H9 (cell line): ENCODE data around the gene ATP1A3. TPM values are rescaled to one million over a fixed set of nuclear protein-coding genes. Genes with fewer than 3 reads are reported as not detected.

Experiments used
- DNase-seq: peaks from one replicate; pipeline ENCODE4 v3.0.0-alpha.2; 2017
- H2AFZ ChIP-seq: one replicate; pipeline ENCODE4 v1.6.1; 2013; ENCODE audit warnings: mild to moderate bottlenecking, low read length, control low read depth, moderate library complexity
- H2AK5ac ChIP-seq: 2 replicates; pipeline ENCODE4 v1.6.1; 2013; ENCODE audit warnings: low read length, control low read depth, mixed read lengths; ENCODE audit not compliant: insufficient read length
- H2BK120ac ChIP-seq: one replicate; pipeline ENCODE4 v1.6.1; 2013; ENCODE audit warnings: low read depth, mild to moderate bottlenecking, low read length, control low read depth, inconsistent platforms; ENCODE audit not compliant: poor library complexity, severe bottlenecking
- H2BK12ac ChIP-seq: 2 replicates; pipeline ENCODE4 v1.6.1; 2013; ENCODE audit warnings: low read length, control low read depth, mixed read lengths, low read depth; ENCODE audit not compliant: insufficient read length
- H2BK15ac ChIP-seq: 2 replicates; pipeline ENCODE4 v1.6.1; 2013; ENCODE audit warnings: low read depth, low read length, control low read depth
- H2BK20ac ChIP-seq: one replicate; pipeline ENCODE4 v1.6.1; 2013; ENCODE audit warnings: low read depth, mild to moderate bottlenecking, low read length, control low read depth, inconsistent platforms; ENCODE audit not compliant: poor library complexity, severe bottlenecking
- H2BK5ac ChIP-seq: 2 replicates; pipeline ENCODE4 v1.6.1; 2013; ENCODE audit warnings: low read length, control low read depth, mixed read lengths; ENCODE audit not compliant: insufficient read length
- H3K14ac ChIP-seq: 2 replicates; pipeline ENCODE4 v1.6.1; 2013; ENCODE audit warnings: low read length, control low read depth; ENCODE audit not compliant: insufficient read depth
- H3K18ac ChIP-seq: 2 replicates; pipeline ENCODE4 v1.6.1; 2013; ENCODE audit warnings: low read depth, mild to moderate bottlenecking, mixed read lengths, low read length, control low read depth; ENCODE audit not compliant: insufficient read length
- H3K23ac ChIP-seq: 2 replicates; pipeline ENCODE4 v1.6.1; 2013; ENCODE audit warnings: low read length, control low read depth, mixed read lengths, low read depth; ENCODE audit not compliant: insufficient read length
- H3K23me2 ChIP-seq: 2 replicates; pipeline ENCODE4 v1.6.1; 2013; ENCODE audit warnings: low read depth, mild to moderate bottlenecking, mixed read lengths, low read length, control low read depth; ENCODE audit not compliant: insufficient read length, poor library complexity, severe bottlenecking
- H3K27ac ChIP-seq: 2 replicates; pipeline ENCODE4 v1.5.1; 2013; ENCODE audit warnings: low read length, control low read depth, mixed read lengths, low read depth; ENCODE audit not compliant: insufficient read length
- H3K27me3 ChIP-seq: 2 replicates; pipeline ENCODE4 v1.6.1; 2013; ENCODE audit warnings: low read length, control low read depth, inconsistent platforms; ENCODE audit not compliant: insufficient read depth
- H3K4ac ChIP-seq: 2 replicates; pipeline ENCODE4 v1.6.1; 2013; ENCODE audit warnings: low read depth, mild to moderate bottlenecking, control low read depth, inconsistent platforms, low read length, moderate library complexity
- H3K4me1 ChIP-seq: 2 replicates; pipeline ENCODE4 v1.6.1; 2013; ENCODE audit warnings: low read length, control low read depth, inconsistent platforms; ENCODE audit not compliant: insufficient read depth
- H3K4me2 ChIP-seq: 2 replicates; pipeline ENCODE4 v1.6.1; 2013; ENCODE audit warnings: low read length, control low read depth, mixed read lengths; ENCODE audit not compliant: insufficient read length, insufficient read depth
- H3K56ac ChIP-seq: 2 replicates; pipeline ENCODE4 v1.6.1; 2013; ENCODE audit warnings: low read depth, mild to moderate bottlenecking, mixed read lengths, low read length, control low read depth; ENCODE audit not compliant: insufficient read length
- H3K79me1 ChIP-seq: 2 replicates; pipeline ENCODE4 v1.6.1; 2013; ENCODE audit warnings: low read depth, mild to moderate bottlenecking, moderate library complexity, low read length, control low read depth, inconsistent platforms; ENCODE audit not compliant: insufficient read depth, poor library complexity, severe bottlenecking
- H3K79me2 ChIP-seq: 2 replicates; pipeline ENCODE4 v1.6.1; 2013; ENCODE audit warnings: low read length, control low read depth, inconsistent platforms; ENCODE audit not compliant: insufficient read depth
- H3K9ac ChIP-seq: 2 replicates; pipeline ENCODE4 v1.6.1; 2013; ENCODE audit warnings: low read length, control low read depth, mixed read lengths; ENCODE audit not compliant: insufficient read length; ENCODE audit errors: extremely low read depth
- H3K9me3 ChIP-seq: one replicate; pipeline ENCODE4 v1.6.1; 2013; ENCODE audit warnings: low read depth, low read length, inconsistent platforms; ENCODE audit not compliant: control insufficient read depth
- H3T11ph ChIP-seq: one replicate; pipeline ENCODE4 v1.6.1; 2013; ENCODE audit warnings: mild to moderate bottlenecking, low read length, control low read depth, inconsistent platforms
- H4K20me1 ChIP-seq: one replicate; pipeline ENCODE4 v1.6.1; 2013; ENCODE audit not compliant: control insufficient read depth, insufficient read length, insufficient read depth
- H4K5ac ChIP-seq: 2 replicates; pipeline ENCODE4 v1.6.1; 2013; ENCODE audit warnings: low read depth, mild to moderate bottlenecking, mixed read lengths, low read length, control low read depth; ENCODE audit not compliant: insufficient read length
- H4K8ac ChIP-seq: replicated peaks from 2 replicates; pipeline ENCODE4 v1.6.1; 2013; ENCODE audit warnings: low read length, control low read depth, mixed read lengths, low read depth; ENCODE audit not compliant: insufficient read length
- H4K91ac ChIP-seq: 2 replicates; pipeline ENCODE4 v1.6.1; 2013; ENCODE audit warnings: low read depth, mild to moderate bottlenecking, moderate library complexity, mixed read lengths, low read length, control low read depth; ENCODE audit not compliant: insufficient read length
- H3K27ac Mint-ChIP-seq, 3 experiments: 2 replicates in 2 of 3; 3 replicates in 1 of 3; pipeline ENCODE4 v1.8.0; 2020 to 2021; ENCODE audit warnings: mixed read lengths in 3 of 3, mild to moderate bottlenecking in 1 of 3, moderate library complexity in 1 of 3
- H3K27me3 Mint-ChIP-seq: 2 replicates; pipeline ENCODE4 v1.8.0; 2021; ENCODE audit warnings: low read depth, mild to moderate bottlenecking, moderate library complexity, mixed read lengths
- H3K36me3 Mint-ChIP-seq, 3 experiments: 2 replicates in 2 of 3; 3 replicates in 1 of 3; pipeline ENCODE4 v1.8.0; 2020 to 2021; ENCODE audit warnings: low read depth in 3 of 3, mixed read lengths in 3 of 3; ENCODE audit not compliant: insufficient read depth in 1 of 3
- H3K4me1 Mint-ChIP-seq, 2 experiments: 2 replicates each; pipeline ENCODE4 v1.8.0; 2020; ENCODE audit warnings: mixed read lengths in 2 of 2
- H3K4me3 Mint-ChIP-seq, 2 experiments: 2 replicates in 1 of 2; 3 replicates in 1 of 2; pipeline ENCODE4 v1.8.0; 2020 to 2021; ENCODE audit warnings: mild to moderate bottlenecking in 2 of 2, mixed read lengths in 2 of 2, moderate library complexity in 1 of 2
- H3K9me3 Mint-ChIP-seq, 2 experiments: 2 replicates in 1 of 2; 3 replicates in 1 of 2; pipeline ENCODE4 v1.8.0; 2020; ENCODE audit warnings: mild to moderate bottlenecking in 2 of 2, mixed read lengths in 2 of 2, moderate library complexity in 1 of 2
- WGBS: extraction: QIAGEN DNeasy Blood & Tissue Kit; methylation state at CpG from one replicate; pipeline ENCODE4 v1.1.7; 2013; ENCODE audit warnings: missing lambda C conversion rate, low lambda C conversion rate, mixed read lengths; ENCODE audit not compliant: insufficient read length; ENCODE audit errors: extremely low coverage; 5-methylcytosine and 5-hydroxymethylcytosine counted together
- total RNA-seq: library from RNA; stranded (reverse); gene quantifications from 2 replicates; pipeline ENCODE4 v1.2.1, GENCODE V29; 2021
- TF ChIP-seq, protein P1 (sequence below): fragments of 200-600 bp; sonication (generic); conservative IDR thresholded peaks from 3 replicates; pipeline ENCODE4 v1.8.0; 2021; ENCODE audit warnings: antibody characterized with exemption, mild to moderate bottlenecking

The ATP1A3 gene
- total RNA-seq, 1 experiment from 2014 or later = 11.6 TPM

DNA sequence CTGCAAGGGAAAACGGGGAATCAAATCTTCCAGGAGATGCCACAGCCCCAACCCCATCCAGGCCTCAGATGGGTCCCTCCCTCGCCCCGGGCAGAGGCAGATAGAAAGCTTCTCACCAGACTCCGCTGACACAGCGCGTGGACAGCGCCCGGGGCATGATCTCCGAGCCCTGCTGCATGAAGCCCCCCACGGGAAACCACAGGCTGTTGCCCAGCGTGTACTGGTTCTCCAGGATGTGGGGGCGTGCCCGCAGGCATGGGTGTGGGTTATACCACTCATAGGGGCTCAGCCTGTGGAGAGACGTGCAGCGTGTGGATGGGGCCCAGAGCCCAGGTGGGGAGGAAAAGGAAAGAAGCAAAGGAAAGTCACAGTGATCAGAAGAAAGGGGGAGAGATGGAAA is 27.2 kb upstream of the ATP1A3 start:
- Histone ChIP-seq H3K4me2 (no peak overlapping the region), H2AK5ac (no peak overlapping the region), H3K79me1 (no peaks in the 10 kb centered on the region), H3K23ac (no peak overlapping the region), H3K27ac (no peak overlapping the region), H3K27me3 (no peaks in the 10 kb centered on the region), H3K14ac (no peak overlapping the region), H3K4ac (no peak overlapping the region), H4K5ac (no peak overlapping the region), H2AFZ (no peak overlapping the region), H2BK20ac (no peak overlapping the region), H2BK15ac (no peak overlapping the region), H4K20me1 (no peaks in the 10 kb centered on the region), H2BK12ac (no peak overlapping the region), H3K79me2 (no peaks in the 10 kb centered on the region), H3T11ph (no peak overlapping the region), H4K8ac (no peak overlapping the region), H3K9ac (no peak overlapping the region), H3K18ac (no peak overlapping the region), H2BK5ac (no peak overlapping the region), H3K9me3 (no peaks in the 10 kb centered on the region), H3K23me2 (no peaks in the 10 kb centered on the region), H3K56ac (no peak overlapping the region), H2BK120ac (no peak overlapping the region), H3K4me1 (no peaks in the 10 kb centered on the region), H4K91ac (no peak overlapping the region)
- WGBS = no CpG with 5 or more reads among the region's 15 CpGs
- TF ChIP-seq, protein P1, sequence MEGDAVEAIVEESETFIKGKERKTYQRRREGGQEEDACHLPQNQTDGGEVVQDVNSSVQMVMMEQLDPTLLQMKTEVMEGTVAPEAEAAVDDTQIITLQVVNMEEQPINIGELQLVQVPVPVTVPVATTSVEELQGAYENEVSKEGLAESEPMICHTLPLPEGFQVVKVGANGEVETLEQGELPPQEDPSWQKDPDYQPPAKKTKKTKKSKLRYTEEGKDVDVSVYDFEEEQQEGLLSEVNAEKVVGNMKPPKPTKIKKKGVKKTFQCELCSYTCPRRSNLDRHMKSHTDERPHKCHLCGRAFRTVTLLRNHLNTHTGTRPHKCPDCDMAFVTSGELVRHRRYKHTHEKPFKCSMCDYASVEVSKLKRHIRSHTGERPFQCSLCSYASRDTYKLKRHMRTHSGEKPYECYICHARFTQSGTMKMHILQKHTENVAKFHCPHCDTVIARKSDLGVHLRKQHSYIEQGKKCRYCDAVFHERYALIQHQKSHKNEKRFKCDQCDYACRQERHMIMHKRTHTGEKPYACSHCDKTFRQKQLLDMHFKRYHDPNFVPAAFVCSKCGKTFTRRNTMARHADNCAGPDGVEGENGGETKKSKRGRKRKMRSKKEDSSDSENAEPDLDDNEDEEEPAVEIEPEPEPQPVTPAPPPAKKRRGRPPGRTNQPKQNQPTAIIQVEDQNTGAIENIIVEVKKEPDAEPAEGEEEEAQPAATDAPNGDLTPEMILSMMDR = no peak
- H3K9me3 Mint-ChIP-seq = no peaks in the 10 kb centered on the region
- H3K36me3 Mint-ChIP-seq = peaks cover 30 to 68% (median 48%) of the 10 kb centered on the region in 3 experiments; a peak in 6 of 7 replicates
- no peaks in the 10 kb centered on the region; the same call in 1 of the 2 replicates for H3K27me3 Mint-ChIP-seq
- H3K27ac Mint-ChIP-seq = no peak overlapping the region
- peaks cover 2 to 5% of the 10 kb centered on the region in 2 experiments; a peak in 2 of 4 replicates for H3K4me1 Mint-ChIP-seq
- no peak overlapping the region for H3K4me3 Mint-ChIP-seq
- no peak for DNase-seq
